Osteoblast (primary cell): ENCODE results near the gene EPHA6. TPM values are rescaled to one million over a fixed set of nuclear protein-coding genes. Genes with fewer than 3 reads are reported as not detected.
A peak's percentile ranks its signal among the peaks of the same experiment; 100 is the strongest.

ENCODE experiments used
- DNase-seq: peaks from one replicate; pipeline ENCODE4 v3.0.0; 2011; ENCODE audit warnings: low spot score, mixed read lengths; ENCODE audit not compliant: insufficient read length; ENCODE audit errors: missing footprints
- H2AFZ ChIP-seq: 2 replicates; pipeline ENCODE4 v1.6.0; 2011; ENCODE audit warnings: mild to moderate bottlenecking, low read length
- H3K27ac ChIP-seq: 2 replicates; pipeline ENCODE4 v1.5.1; 2011; ENCODE audit warnings: mild to moderate bottlenecking, low read depth, low read length, moderate library complexity
- H3K27me3 ChIP-seq: 2 replicates; pipeline ENCODE4 v1.6.0; 2012; ENCODE audit warnings: mild to moderate bottlenecking, control low read depth, inconsistent platforms, low read length, moderate library complexity; ENCODE audit not compliant: insufficient read depth
- H3K36me3 ChIP-seq: 2 replicates; pipeline ENCODE4 v1.5.1; 2011; ENCODE audit warnings: mild to moderate bottlenecking, low read length, control low read depth, moderate library complexity; ENCODE audit not compliant: insufficient read depth
- H3K4me1 ChIP-seq: 2 replicates; pipeline ENCODE4 v1.5.1; 2011; ENCODE audit warnings: mild to moderate bottlenecking, low read length, control low read depth, moderate library complexity; ENCODE audit not compliant: insufficient read depth
- H3K4me2 ChIP-seq: 2 replicates; pipeline ENCODE4 v1.6.0; 2011; ENCODE audit warnings: mild to moderate bottlenecking, low read length; ENCODE audit not compliant: insufficient read depth
- H3K4me3 ChIP-seq: fragments of 200-600 bp; sonication (generic); 3 replicates; pipeline ENCODE4 v1.5.1; 2012; ENCODE audit warnings: mild to moderate bottlenecking, low read length, inconsistent platforms; ENCODE audit not compliant: insufficient read depth
- H3K79me2 ChIP-seq: 2 replicates; pipeline ENCODE4 v1.6.0; 2012; ENCODE audit warnings: mild to moderate bottlenecking, low read length, control low read depth, inconsistent platforms; ENCODE audit not compliant: insufficient read depth
- H3K9me3 ChIP-seq: 2 replicates; pipeline ENCODE4 v1.5.1; 2011; ENCODE audit warnings: low read depth, low read length, control low read depth
- H4K20me1 ChIP-seq: 2 replicates; pipeline ENCODE4 v1.6.0; 2012; ENCODE audit warnings: mild to moderate bottlenecking, low read length, control low read depth; ENCODE audit not compliant: insufficient read depth
- total RNA-seq: library from RNA; depleted of rRNA; stranded (reverse); fragments of >200 nt; gene quantifications from 2 replicates; pipeline ENCODE4 v1.2.3, GENCODE V29; 2012
- TF ChIP-seq, protein P1 (sequence below): IDR thresholded peaks from 2 replicates; pipeline ENCODE4 v1.5.1; 2011; ENCODE audit warnings: mild to moderate bottlenecking, low read depth, low read length, moderate library complexity; ENCODE audit errors: extremely low read depth

Gene EPHA6
- total RNA-seq, 1 donor = not detected

DNA sequence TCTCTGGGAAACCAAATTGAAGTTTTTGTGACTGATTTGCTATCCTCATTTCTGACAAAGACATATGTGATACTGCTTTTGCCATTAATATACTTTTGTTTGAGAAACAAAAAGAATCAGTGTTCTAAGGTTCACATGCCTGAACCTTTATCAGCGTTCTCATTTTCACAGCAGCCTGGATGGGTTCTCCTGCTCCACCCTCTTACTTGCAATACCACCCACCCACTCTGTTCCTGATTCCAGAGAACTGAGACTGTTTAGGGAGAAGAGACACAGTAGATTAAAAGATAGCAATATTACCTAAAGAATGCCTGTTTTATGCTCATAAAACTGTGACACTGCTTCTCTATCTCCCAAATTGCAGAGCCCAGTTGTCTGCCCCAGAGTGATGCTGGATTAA is 924.4 kb downstream of the EPHA6 start:
- Histone ChIP-seq H4K20me1 (no peaks in the 10 kb centered on the region), H3K27me3 (no peaks in the 10 kb centered on the region), H3K27ac (no peak overlapping the region), H3K36me3 (no peaks in the 10 kb centered on the region), H2AFZ (no peak overlapping the region), H3K9me3 (no peaks in the 10 kb centered on the region), H3K4me2 (no peak overlapping the region), H3K4me1 (no peaks in the 10 kb centered on the region), H3K4me3 (no peak overlapping the region), H3K79me2 (no peaks in the 10 kb centered on the region)
- TF ChIP-seq, protein P1, sequence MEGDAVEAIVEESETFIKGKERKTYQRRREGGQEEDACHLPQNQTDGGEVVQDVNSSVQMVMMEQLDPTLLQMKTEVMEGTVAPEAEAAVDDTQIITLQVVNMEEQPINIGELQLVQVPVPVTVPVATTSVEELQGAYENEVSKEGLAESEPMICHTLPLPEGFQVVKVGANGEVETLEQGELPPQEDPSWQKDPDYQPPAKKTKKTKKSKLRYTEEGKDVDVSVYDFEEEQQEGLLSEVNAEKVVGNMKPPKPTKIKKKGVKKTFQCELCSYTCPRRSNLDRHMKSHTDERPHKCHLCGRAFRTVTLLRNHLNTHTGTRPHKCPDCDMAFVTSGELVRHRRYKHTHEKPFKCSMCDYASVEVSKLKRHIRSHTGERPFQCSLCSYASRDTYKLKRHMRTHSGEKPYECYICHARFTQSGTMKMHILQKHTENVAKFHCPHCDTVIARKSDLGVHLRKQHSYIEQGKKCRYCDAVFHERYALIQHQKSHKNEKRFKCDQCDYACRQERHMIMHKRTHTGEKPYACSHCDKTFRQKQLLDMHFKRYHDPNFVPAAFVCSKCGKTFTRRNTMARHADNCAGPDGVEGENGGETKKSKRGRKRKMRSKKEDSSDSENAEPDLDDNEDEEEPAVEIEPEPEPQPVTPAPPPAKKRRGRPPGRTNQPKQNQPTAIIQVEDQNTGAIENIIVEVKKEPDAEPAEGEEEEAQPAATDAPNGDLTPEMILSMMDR = no peak
- DNase-seq = no peak

DNA sequence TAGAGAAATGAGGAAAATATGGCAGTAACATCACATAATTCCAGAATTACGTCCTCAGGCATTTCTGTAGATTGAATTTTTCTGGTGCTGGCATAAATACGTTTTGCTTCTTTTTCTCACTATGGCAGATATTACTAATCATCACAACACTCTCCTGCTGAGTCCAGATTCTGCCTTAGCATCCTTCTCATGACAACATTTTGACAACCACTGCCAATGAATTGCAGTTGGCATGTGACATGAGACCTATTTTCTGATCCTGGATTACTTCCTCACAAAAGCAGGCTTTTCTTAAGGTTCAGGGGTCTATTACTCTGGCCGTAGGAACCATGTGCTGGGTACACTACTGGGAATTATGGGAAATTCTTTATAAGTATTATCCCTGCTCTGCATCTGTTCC is 927.6 kb downstream of the EPHA6 start:
- Histone ChIP-seq H3K4me3 (no peak overlapping the region), H3K4me2 (no peak overlapping the region), H3K36me3 (no peaks in the 10 kb centered on the region), H3K79me2 (no peaks in the 10 kb centered on the region), H3K27ac (no peak overlapping the region), H4K20me1 (no peaks in the 10 kb centered on the region), H3K9me3 (no peaks in the 10 kb centered on the region), H3K4me1 (no peaks in the 10 kb centered on the region), H3K27me3 (no peaks in the 10 kb centered on the region), H2AFZ (no peak overlapping the region)
- DNase-seq = peak; percentile 10
- TF ChIP-seq, protein P1 = no peak

DNA sequence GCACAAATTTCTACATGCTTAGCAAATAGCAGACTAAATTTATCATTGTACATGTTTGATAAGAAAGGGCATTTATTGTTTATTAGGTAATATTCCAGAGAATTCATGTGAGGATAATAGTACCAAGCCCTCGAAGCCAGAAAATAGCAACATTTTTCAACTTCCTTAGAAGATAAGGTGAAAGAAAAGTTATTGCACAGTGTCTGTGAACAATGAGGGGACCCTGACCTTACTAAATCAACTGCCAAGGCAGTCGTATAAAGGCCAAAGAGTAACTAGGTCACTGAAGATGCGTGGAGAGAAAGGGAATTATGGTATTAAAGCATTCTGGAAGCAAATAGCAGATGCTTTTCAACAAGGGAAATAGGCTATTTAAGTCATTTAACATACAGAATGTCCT is 929.9 kb downstream of the EPHA6 start:
- no peak overlapping the region for H3K4me2 ChIP-seq
- no peaks in the 10 kb centered on the region for H4K20me1 ChIP-seq
- H3K27me3 ChIP-seq = no peaks in the 10 kb centered on the region
- no peak for DNase-seq
- H3K27ac ChIP-seq = no peak overlapping the region
- no peaks in the 10 kb centered on the region for H3K79me2 ChIP-seq
- no peaks in the 10 kb centered on the region for H3K4me1 ChIP-seq
- H3K36me3 ChIP-seq = no peaks in the 10 kb centered on the region
- H3K4me3 ChIP-seq = no peak overlapping the region
- TF ChIP-seq, protein P1 = no peak
- H3K9me3 ChIP-seq = no peaks in the 10 kb centered on the region
- no peak overlapping the region for H2AFZ ChIP-seq

DNA sequence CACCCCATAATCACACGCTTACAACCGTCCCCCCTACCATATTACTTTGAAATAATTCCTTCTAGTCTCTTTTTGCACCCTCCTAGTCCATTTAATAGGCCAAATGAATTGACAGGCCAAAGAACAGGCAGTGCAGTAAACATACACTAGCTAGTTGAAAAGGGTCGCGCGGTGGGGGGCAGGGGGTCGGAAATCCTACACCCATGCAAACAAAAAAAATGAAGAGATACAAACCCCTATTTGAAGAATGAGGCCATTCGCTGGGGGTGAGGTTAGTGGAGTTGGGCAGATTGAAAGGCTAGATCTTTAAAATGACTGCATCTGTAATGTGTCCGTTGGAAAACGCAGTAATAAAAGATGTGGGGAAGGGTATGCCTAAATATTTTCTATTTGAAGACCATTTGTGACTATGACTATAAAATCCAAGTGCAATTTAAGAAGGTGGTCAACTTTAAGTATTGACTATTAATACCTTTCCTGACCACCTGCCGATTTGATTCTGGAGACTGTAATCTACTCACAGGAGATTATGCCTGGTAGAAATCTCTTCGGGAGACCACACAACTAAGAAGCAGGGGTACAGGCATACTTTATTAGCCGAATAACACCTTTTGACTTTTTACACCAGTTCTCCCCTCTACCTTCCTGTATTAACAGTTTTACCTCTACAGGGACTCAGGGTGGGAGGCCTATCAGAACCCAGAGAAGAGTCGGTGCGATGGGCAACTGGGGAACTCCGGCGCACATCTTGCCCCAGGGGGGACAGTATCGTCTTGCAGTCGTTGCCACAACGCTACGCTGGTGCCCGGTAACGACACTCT is 949.4 kb downstream of the EPHA6 start:
- TF ChIP-seq, protein P1 = no peak
- peak overlapping the region; percentile 93 for H3K4me2 ChIP-seq
- H3K4me1 ChIP-seq = peaks cover 15% of the 10 kb centered on the region
- H3K27me3 ChIP-seq = no peaks in the 10 kb centered on the region
- peak overlapping the region; percentile 93 for H2AFZ ChIP-seq
- peaks cover 11% of the 10 kb centered on the region for H3K79me2 ChIP-seq
- H4K20me1 ChIP-seq = no peaks in the 10 kb centered on the region
- H3K27ac ChIP-seq = peak overlapping the region; percentile 72
- peak overlapping the region; percentile 92 for H3K4me3 ChIP-seq
- no peak for DNase-seq
- no peaks in the 10 kb centered on the region for H3K9me3 ChIP-seq
- no peaks in the 10 kb centered on the region for H3K36me3 ChIP-seq
